ENCODE results near the gene ABCE1. TPM values are rescaled to one million over a fixed set of nuclear protein-coding genes. Genes with fewer than 3 reads are reported as not detected.
A peak's percentile ranks its signal among the peaks of the same experiment; 100 is the strongest.

The ABCE1 gene
- total RNA-seq, 1 experiment from 2014 or later, result 153 TPM

- H3K9me3 ChIP-seq (ENCODE audit: low read length), result no peaks in the 10 kb centered on the region
- DNase-seq, result no peak
- no peak overlapping the region for H3K4me2 ChIP-seq (ENCODE audit: low read length)
- no peaks in the 10 kb centered on the region for H3K79me2 ChIP-seq (ENCODE audit: low read length)
- H3K36me3 ChIP-seq (ENCODE audit: low read depth, low read length), result no peaks in the 10 kb centered on the region
- H3K4me1 ChIP-seq (ENCODE audit: insufficient read depth, low read length), result no peaks in the 10 kb centered on the region
- no peaks in the 10 kb centered on the region for H3K27me3 ChIP-seq (ENCODE audit: low read length)
- no peak overlapping the region for H2AFZ ChIP-seq (ENCODE audit: low read length)
- TF ChIP-seq EZH2 (IDR thresholded peaks at IDR 0.05; ENCODE audit: low read length, unreplicated experiment) (no peak), CTCF (conservative IDR thresholded peaks at IDR 0.05; ENCODE audit: low read depth, low read length) (no peak)
- no TSS peak for BruUV-seq (replicated peaks)
- no peak overlapping the region for H3K4me3 ChIP-seq (ENCODE audit: low read length)
- ChIA-PET CTCF (no interaction called here), POLR2A (ENCODE audit: unreplicated experiment) (interaction anchor here (0.6 kb wide), 1 partner anchor 1273 kb away, joined by 3 read pairs; no protein-coding TSS in a partner anchor)
- no peaks in the 10 kb centered on the region for H4K20me1 ChIP-seq (ENCODE audit: low read length)
- ATAC-seq, result no peak
- no peak overlapping the region for H3K9ac ChIP-seq (ENCODE audit: low read length)
- intact Hi-C loops (cut with micrococcal nuclease), result no loop called here
- no peaks in the 10 kb centered on the region for H3K9me2 ChIP-seq (replicated peaks; ENCODE audit: low read length)
- H3F3A ChIP-seq (ENCODE audit: low read length, unreplicated experiment), result no peaks in the 10 kb centered on the region
- H3K27ac ChIP-seq (ENCODE audit: low read length), result no peak overlapping the region
Observed at GRCh38 chr4:145056325-145057130, 41.6 kb upstream of the ABCE1 start.

DNA sequence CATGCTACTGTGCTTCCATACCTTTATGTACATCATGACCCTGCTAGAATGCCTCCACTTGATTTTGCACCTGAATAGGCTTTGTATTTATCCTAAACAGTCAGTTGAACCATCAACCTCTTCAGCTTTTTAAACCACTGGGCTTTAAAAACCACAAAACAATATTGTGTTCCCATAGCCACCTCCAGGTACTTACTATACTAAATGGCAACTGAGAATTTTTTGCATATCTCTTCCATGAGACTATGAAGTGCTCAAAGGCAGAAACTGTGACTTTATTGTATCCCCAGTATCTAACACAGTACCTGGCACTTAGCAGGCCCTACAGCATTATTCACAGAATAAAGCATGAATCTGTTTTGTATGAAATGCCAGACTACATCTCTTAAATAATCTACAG is 39.9 kb upstream of the ABCE1 start:
- no peaks in the 10 kb centered on the region for H3K9me3 ChIP-seq (ENCODE audit: low read length)
- TF ChIP-seq EZH2phosphoT487 (IDR thresholded peaks at IDR 0.05; ENCODE audit: borderline replicate concordance, low read length), result no peak
- no peak for TF ChIP-seq EZH2 (IDR thresholded peaks at IDR 0.05; ENCODE audit: low read length, unreplicated experiment)
- TF ChIP-seq CTCF (conservative IDR thresholded peaks at IDR 0.05; ENCODE audit: low read depth, low read length), result no peak
- H3K79me2 ChIP-seq (ENCODE audit: low read length), result no peaks in the 10 kb centered on the region
- no peaks in the 10 kb centered on the region for H4K20me1 ChIP-seq (ENCODE audit: low read length)
- DNase-seq (no peak), ATAC-seq (no peak)
- ChIA-PET CTCF (no interaction called here), POLR2A (ENCODE audit: unreplicated experiment) (no interaction called here)
- H3K4me1 ChIP-seq (ENCODE audit: insufficient read depth, low read length), result no peaks in the 10 kb centered on the region
- H3K4me3 ChIP-seq (ENCODE audit: low read length), result no peak overlapping the region
- BruUV-seq (replicated peaks), result no TSS peak
- no peaks in the 10 kb centered on the region for H3K9me2 ChIP-seq (replicated peaks; ENCODE audit: low read length)
- H3K27me3 ChIP-seq (ENCODE audit: low read length), result no peaks in the 10 kb centered on the region
- H3F3A ChIP-seq (ENCODE audit: low read length, unreplicated experiment), result no peaks in the 10 kb centered on the region
- H3K9ac ChIP-seq (ENCODE audit: low read length), result no peak overlapping the region
- H2AFZ ChIP-seq (ENCODE audit: low read length), result no peak overlapping the region
- intact Hi-C loops (cut with micrococcal nuclease), result no loop called here
- H3K27ac ChIP-seq (ENCODE audit: low read length), result no peak overlapping the region
- no peak overlapping the region for H3K4me2 ChIP-seq (ENCODE audit: low read length)
- H3K36me3 ChIP-seq (ENCODE audit: low read depth, low read length), result no peaks in the 10 kb centered on the region

GRCh38 chr4:145061318-145061920 is 36.7 kb upstream of the ABCE1 start:
- H3K27ac ChIP-seq (ENCODE audit: low read length), result no peak overlapping the region
- no peak overlapping the region for H3K4me2 ChIP-seq (ENCODE audit: low read length)
- CTCF ChIA-PET, result interaction anchor here (0.7 to 0.9 kb wide), 2 partner anchors 37 to 370 kb away, joined by 3 read pairs; partner anchors contain the start of genes ABCE1 and ANAPC10
- H4K20me1 ChIP-seq (ENCODE audit: low read length), result no peaks in the 10 kb centered on the region
- ATAC-seq, result peak; percentile 64
- intact Hi-C loops (cut with micrococcal nuclease), result loop anchor here (1.0 to 10.0 kb wide), 7 partner anchors 271 to 887 kb away; no protein-coding TSS in a partner anchor
- H2AFZ ChIP-seq (ENCODE audit: low read length), result no peak overlapping the region
- H3K79me2 ChIP-seq (ENCODE audit: low read length), result no peaks in the 10 kb centered on the region
- DNase-seq, result peak; percentile 77
- no peaks in the 10 kb centered on the region for H3K9me2 ChIP-seq (replicated peaks; ENCODE audit: low read length)
- no peaks in the 10 kb centered on the region for H3F3A ChIP-seq (ENCODE audit: low read length, unreplicated experiment)
- TF ChIP-seq CTCF (conservative IDR thresholded peaks at IDR 0.05; ENCODE audit: low read depth, low read length) (peak; percentile 85), EZH2phosphoT487 (IDR thresholded peaks at IDR 0.05; ENCODE audit: borderline replicate concordance, low read length) (no peak)
- POLR2A ChIA-PET (ENCODE audit: unreplicated experiment), result no interaction called here
- BruUV-seq (replicated peaks), result no TSS peak
- no peaks in the 10 kb centered on the region for H3K9me3 ChIP-seq (ENCODE audit: low read length)
- no peaks in the 10 kb centered on the region for H3K4me1 ChIP-seq (ENCODE audit: insufficient read depth, low read length)
- H3K36me3 ChIP-seq (ENCODE audit: low read depth, low read length), result no peaks in the 10 kb centered on the region
- no peak overlapping the region for H3K9ac ChIP-seq (ENCODE audit: low read length)
- H3K4me3 ChIP-seq (ENCODE audit: low read length), result no peak overlapping the region
- H3K27me3 ChIP-seq (ENCODE audit: low read length), result no peaks in the 10 kb centered on the region

All from PC-3 (cell line).